COLO668 (cell line): Measurements from ENCODE around the gene PSMA6.
A peak's percentile ranks its signal among the peaks of the same experiment; 100 is the strongest.
"Not testable (repeated sequence)": the region's sequence is repeated elsewhere in the genome, so short reads cannot be mapped to it uniquely, and the experiment has no call there.

Experiments
- DNase-seq: peaks from one replicate; lab custom pipeline; 2025; ENCODE audit not compliant: unreplicated experiment; lab: John Stamatoyannopoulos, UW

The PSMA6 gene

DNA sequence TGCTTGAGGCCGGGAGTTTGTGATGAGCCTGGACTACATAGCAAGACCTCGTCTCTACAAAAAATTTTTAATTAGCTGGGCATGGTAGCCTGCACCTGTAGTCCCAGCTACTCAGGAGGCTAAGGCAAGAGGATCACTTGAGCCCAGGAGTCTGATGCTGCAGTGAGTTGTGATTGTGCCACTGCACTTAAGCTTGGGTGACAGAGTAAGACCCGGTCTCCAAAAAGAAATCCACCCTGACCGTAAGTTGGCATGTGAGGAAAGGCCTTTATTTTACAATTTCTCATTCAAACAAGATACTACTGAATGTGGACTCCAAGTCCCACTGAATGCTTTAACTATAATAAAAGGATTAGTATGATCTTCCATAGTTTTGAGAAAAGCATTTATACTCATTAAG is 27.3 kb downstream of the PSMA6 start:
- no peak for DNase-seq

DNA sequence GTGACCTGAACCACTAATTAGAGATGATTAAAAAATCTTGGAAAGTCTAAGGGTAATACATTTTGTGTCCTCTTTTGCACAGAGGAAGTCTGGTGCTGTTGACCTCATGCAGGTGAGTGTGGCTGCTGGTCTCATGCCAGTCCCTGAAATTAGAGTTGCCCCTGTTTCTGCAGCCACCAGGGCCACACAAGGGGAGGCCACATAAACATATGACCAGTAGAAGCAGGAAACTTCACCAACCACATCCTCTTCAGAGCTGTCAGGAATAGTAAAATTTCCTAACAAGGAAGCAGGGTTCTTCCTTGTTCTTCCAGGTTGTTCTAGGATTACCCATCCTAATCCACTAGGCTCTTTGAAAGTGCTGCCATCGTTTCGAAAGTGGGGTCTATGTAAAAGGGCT is 28.3 kb downstream of the PSMA6 start:
- DNase-seq: no peak

DNA sequence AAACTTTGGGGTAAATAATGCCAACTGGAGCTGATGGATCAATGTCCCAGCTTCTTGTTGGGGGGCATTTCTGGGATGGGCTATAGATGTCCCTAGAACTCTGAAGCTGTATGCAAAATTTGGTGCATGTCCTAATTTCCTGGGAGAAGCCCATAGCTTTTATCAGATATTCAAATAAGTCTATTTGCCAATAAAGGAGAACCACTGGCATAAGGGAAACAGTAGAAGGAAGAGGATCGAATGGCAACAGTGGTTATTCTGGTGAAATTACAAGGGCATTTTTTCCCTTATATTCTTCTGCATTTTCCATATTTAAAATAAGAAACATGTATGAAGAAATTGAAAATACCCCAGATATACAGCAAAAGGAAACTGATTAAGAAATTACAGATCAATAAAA is 34.2 kb downstream of the PSMA6 start:
- DNase-seq: no peak

DNA sequence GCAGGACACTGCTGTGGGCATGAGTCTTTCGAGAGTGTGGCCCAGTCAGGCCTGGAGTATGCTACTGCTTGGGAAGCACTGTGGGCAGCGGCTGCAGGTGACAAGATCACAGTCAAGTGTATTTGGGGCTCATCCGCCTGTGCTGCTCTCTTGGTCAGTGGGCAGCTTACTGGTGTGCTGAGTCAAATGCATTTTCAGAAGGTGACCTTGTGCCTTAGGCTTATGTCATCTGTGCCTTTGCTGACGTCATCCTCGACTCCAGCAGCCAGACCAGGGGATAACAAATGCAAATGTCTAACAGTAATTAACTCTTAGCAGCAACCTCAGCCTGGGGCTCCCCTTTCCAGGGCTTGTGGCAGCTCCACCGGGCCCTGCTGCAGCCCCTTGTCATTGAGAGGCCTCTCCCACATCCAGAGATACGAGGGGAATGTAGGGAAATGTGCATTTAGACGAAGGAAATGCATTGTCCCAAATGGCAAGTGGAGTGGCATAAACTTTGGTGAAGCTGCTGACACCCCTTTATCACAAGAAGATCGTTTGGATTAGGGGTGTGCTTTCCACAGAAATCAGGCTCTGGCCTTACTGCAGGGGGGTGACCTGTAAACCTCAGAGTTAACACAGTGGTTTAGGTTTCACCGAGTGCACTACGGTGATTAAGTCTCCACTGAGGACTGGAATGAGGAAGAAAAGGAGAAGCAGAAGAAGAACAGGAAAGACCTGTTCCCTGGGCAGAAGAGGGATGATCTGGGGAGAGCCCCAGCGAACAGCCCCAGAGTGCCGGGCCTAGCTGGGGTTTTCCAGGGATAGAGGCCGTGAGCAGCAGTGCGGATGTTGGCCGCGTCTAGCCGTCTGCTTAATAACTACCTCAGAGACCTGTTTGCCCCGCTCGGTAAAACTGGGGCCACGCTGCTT is 39.7 kb downstream of the PSMA6 start:
- DNase-seq: peak; percentile 19

DNA sequence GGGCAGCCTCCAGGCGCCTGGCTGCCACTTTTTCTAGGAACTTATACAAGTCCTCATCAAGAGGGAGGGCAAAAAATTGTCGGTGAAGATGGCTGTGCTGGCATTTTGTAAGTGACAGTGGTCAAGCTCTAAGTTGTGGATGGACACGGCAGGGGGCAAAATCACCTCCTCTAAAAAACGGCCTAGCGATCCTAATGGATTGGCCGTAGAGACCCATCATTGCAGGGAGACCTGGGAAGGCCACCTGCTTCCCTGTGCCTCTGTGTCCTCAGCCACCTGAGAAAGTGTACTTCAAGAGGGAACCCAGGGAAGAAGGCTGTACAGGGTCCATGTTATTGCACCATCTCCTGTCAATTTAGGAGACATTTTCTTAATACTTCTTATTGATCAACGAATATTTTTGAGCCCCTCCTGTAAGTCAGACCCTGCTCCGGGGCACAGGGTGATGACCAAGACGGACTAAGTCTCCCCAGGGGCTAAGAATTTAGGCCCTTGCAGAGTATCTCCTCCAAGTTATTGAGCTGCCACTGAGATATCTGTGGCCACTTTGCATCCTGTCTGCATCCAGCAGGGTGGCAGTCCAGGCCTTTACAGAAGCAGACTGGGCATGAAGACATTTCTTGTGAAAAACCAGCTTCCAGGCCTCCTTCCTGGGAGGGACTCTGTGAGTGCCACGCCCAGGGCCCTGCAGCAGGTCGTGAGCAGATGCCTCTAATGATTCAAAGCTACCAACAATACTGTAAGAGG is 40.5 kb downstream of the PSMA6 start:
- DNase-seq: no peak

DNA sequence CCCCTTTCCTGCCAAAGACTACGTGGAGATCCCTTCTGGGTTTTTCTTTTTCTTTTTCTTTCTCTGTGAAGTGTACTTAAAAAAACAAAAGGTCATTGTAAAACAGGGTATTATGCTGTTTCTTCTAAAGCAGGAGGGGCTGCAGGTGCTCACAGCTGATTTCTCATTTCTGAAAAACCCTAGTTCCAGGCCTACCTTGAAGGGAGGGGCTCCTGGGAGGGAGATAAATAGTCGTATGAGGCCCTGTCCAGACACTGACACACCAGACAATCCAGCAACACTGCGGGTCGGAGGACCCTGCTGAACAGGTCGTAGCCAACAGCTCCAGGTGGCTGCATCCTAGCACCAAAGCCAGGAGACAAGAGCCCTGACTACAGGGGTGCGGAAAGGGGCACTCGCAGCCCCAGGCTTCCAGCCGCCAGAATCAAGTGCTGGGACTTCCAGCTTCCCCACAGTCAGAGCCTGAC is 41.1 kb downstream of the PSMA6 start:
- no peak for DNase-seq

DNA sequence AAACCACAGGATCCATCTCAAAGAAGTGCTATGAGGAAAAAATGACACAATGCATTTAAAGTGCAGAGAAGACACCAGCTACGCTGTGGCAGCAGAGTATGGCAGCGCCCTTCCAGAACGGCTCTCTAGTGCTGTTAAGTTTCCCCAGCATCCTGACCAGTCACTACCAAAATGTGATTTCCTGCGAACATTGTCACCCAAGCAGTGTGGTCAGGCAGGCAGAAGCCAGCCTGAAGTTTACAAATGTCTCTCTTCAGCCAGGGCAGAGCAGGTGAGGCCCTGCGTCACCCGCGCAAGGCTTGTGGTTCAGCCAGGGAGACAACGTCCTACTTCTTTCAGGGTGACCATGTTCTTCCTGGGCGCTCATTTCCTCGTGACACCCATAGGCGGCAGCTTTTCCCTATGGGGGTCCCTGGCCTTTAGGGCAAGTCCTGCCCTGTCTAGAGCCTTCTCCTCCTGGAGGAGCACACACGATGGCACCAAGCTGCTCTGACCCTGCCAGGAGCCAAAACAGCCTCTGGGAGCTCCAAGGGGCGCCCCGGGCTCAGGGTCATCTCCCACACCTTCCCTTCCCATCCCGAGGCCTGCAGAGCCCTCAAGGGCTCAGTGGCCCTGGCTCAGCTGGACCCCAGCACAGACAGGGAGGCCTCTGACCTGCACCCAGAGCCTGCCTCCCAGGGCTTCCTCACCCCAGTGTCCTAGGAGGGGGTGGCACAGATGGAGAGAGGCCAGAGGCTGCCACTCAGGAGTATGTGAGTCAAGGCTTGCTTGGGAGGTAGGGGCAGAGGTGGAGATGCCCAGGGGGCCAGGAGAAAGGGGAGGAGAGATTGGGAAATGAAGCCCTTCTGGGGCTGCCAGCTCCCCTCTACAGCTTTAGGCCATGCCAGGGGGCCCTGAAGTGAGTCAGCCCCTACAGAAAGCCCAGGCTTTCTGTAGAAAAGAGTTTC is 41.9 kb downstream of the PSMA6 start:
- DNase-seq: no peak

DNA sequence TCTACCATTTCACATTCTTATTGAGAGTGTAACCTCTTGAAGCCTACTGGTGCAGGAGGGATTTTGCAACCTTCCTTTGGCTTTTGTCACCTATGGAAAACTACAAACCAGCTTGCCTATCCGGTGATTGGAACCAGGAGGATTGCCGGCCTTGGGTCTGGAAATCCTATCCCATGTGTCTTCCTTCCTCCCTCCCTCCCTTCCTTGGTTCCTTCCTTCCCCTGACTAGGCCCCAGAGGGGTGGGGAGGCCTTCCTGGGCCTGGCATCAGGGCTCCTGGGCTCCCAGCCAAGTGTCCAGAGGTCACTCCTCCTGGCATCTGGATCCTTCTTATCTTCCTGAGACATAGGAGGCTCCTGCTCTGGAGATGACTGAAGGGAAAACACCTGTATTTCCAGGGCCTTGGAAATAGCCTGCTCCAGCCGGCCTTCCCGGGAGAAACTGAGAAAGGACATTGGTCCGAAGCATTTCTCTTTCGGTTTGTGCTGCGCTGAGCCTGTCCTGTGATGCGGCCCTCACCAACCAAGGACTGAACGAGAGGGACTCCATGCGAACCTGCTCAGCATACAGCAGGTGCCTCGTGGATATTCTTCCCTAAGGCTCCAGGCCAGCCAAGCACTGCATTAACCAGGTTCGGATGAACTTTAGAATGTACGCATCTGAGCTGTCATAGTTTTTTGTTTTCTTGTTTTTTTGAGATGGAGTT is 43.4 kb downstream of the PSMA6 start:
- DNase-seq: no peak

DNA sequence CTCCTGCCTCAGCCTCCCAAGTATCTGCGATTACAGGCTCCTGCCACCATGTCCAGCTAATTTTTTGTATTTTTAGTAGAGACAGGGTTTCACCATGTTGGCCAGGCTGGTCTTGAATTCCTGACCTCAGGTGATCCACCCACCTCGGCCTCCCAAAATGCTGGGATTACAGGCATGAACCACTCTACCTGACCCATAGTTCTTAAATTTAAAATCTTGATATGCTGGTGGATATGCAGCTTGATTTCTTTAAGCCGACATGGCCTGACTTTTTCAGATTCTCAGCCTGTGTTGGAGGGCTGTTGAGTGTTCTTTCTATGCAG is 44.0 kb downstream of the PSMA6 start:
- not testable (repeated sequence) for DNase-seq

DNA sequence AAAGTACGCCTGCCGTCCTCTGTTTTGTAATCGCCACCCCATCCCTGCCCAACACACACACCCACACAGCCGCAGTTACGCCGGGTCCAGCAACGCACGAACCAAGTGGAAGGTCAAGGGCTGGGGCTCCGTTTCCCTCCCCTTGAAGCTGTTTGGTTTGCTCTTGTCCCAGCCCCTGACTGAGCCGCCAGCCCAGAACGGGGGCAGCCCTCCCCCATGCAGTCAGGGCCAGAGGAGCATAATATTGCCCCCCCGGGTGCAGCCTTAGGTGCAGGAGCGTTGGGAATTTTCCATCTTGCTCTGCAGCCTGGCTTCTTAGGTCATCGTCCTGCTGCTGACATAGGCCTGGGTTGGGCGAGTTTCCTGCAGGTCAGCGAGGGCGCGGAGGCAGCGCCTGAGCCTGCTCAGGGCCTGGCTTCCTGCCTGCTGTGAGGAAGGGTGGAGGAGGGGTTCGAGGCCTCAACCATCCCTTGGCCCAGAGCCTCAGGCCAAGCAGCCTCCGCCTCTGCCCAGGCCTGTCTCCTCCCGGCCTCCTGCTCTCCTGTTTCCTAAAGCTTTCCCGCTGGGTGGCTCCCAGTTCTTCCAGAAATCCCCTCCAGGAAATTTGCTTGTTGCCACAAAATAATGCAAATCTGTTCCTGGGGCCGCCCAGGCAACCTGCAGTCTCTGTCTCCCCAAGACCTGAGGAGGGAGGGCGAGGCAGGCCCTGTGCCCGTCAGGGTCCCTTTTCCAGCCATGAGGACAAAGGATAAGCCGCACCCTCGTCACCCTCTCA is 44.5 kb downstream of the PSMA6 start:
- no peak for DNase-seq

DNA sequence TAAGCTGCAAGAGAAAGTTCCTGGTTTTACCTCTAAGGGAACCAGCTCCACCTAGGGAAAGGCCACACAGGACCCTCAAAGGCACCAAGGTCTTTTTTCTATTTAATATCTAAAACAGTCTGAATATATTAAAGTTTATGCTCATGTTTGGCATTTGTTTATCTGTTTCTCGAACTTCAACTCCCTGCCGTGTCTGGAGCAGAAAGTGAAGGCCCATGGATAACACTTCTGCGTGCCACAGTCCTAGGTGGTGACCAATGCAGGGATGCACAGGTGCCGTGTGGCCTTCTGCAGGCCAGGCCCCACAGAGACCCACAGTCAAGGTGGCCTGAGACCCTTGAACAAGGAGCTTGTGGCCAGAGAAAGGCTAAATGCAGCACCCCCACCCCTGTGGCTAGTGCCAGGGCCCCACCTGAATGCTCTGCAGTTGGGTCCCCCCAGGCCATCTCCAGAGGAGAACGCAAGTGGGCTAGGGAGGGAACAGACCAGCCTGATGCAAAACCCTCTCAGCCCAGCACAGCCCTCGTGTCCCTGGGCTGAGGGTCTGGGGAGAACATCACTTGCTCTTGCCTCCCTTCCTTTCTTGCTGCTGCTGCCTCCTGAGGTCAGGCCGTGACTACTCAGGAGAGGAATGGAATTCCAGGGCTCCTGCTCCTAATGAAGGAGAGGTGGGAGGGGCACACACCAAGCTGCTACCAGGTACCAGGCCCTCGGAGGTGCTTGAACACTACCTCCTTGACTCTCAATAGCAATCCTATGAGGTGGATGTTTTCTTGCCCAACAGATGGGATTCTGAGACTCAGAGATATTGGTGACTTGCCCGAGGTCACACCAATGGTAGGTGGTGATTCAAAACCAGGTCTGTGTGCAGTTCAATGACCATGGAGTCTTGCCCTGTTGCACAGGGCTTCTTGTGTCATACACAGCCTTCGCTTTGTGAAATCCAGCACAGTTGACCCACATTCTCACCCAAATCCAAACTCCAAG is 45.4 kb downstream of the PSMA6 start:
- no peak for DNase-seq

DNA sequence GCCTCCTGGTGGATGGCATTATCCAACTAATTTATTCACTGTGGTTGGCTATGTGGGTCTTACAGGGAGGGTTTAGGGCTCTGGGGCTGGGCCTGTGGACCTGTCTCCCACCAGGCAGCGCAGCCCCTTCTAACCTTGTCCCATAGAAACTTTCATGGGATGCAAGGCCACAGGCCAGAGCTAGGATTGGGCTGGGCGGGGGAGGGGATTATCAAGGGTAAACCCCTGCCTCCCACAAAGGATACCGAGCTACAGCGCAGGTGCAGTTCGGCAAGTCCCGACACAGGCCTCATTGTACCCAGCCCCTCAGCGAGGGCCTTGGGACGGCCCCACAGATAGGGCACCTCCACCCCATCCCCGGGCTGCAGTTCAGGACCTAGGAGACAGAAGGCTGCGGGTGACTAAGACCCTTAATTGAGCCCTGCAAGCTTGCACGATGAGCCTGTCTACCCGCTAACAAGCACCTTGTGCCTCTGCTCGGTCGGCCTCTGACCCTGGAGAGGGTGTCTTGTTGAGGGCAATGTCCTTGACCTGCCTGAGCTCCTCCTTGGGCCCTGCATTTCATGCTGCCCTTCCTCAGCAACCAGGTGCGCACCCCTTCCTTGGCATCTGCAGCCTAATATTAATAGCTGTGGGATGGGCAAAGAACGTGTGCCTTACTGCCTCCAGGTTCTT is 46.7 kb downstream of the PSMA6 start:
- DNase-seq: no peak

DNA sequence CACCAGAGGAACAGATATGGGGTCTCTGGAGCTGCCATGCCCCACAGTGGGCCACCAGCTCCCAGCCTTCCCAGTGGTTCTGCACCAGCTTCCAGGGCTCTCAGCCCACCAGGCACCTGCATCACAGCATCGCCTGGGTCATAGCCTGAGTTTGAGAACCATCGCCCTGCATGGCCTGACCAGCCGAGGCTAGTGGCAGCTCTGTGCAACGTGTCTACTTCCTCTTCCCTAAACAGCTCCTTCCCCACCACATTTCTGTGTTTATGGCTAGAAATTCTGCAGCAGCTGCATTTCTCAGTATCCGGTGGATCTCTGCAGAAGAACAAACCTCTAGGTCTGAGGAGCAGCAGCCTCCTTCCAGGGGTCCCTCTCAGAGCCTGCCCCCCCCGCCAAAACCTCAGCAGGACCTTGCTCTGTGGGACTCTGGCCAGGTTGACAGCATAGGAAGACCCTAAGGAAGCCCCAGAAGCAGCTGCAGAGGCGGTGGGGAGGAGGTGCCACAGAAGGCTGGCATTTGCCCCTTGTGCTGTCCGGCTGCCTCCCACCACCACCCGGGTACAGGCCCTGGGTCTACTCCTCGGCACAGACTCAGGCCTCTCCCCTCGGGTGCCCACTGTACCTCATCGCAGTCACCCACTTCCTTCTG is 47.7 kb downstream of the PSMA6 start:
- no peak for DNase-seq

DNA sequence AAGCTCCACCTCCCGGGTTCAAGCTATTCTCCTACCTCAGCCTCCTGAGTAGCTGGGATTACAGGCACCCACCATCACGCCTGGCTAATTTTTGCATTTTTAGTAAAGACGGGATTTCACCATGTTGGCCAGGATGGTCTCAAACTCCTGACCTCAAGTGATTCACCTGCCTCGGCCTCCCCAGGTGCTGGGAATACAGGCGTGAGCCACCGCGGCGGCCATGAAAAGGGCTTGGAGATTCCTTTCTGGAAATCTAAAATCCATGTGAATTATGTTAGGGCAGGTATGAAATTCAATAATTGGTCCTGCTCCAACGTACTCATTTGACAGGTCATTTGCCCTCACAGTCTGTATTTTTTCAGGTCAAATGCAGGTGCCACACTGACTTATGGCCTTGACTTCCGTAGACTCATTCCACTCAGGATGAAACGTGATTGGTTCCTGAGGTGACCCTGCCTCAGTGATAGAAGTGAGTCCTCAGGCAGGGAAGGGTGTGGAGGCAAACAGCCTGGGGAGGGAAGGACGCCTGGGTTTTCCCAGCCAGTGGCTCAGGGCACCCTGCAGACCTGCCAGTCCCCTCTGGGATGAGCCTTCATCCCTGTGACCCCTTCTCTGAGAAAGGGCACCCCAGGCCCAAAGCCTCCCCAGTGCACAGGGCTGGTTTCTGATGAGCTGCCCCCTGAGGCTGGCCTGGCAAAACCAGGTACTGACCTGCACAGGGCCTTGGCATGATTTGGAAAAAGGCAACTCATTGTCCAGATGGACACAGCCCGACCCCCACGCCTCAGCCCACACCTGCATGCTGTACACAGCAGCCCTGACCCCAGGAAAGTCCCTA is 48.7 kb downstream of the PSMA6 start:
- DNase-seq: no peak

DNA sequence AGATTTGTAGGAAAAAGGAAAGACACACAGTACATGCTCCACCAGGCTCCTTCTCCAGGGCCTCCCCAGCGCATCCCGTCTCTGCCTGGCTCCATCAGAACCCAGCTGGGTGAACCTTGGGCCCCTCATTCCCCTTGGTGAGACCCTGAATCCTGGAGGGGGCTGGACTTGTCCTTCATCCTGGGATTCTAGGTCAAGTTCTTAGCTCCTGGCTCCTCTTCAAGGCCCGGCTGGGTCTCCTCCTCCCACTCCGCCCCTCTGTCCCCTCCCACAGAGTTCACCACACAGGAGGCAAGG is 49.2 kb downstream of the PSMA6 start:
- DNase-seq: no peak

DNA sequence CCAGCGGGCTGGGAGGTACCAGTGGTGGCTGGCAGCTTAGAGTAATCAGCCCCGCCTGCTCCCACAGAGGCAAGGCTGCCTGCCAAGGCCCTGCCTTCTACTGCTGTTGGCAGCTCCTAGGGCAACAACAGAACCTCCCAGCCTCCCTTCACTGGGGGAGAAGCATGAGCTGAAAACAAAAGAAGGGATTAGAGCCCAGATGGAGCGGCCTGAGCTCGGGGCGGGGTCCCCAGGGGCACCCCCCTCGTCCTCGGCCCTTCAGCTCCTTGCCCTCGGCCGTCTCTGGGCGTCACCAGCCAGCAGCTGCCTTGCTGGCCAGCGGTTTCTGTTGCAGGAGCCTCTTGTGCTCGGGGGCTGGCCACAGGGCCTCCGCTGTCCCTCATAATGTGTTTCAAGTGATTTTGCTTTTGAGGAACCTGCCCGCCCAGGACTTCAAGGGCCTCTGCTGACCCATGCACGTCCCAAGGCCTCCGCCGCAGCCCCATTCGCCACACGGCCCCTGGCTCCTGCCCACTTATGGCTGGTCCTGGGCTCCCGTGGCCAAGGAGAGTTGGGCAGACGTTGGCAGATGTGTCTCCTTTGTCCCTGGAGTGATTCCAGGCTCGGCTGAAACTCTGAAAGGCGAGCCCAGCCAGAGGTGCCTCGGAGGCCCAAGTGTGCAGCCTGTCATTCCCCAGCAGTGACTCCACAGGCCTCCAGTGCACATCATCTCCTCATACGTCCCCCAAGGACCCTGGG is 49.7 kb downstream of the PSMA6 start:
- peak; percentile 25 for DNase-seq
